ENCODE results near the gene DENND1A.
A peak's percentile ranks its signal among the peaks of the same experiment; 100 is the strongest.

DENND1A gene

DNA sequence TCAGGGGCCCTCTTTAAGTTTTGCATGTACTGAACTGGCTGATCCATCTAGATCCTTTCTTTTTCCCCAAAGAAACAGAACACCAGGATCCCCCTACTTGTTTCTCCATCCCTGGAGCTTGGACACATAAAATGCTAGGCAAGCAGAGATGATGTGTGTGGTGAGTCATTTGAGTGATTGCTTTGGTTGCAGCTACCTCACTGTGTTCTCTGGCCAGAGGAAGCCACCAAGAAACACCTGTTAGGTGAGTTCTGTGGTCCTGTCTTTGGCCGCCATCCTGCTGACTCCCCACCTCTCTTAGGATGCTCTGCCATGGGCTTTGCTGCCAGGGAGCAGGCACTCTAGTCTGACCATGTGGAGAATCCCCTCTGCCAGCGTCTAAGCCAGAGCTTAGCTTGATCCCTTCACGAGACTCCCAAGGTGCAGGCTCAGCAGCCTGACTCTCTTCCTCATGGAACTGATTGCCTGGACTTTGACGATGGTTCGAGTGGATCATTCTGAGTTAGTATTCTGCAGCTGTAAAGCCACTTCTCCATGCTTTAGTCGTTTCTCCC lies 27.3 kb upstream of the DENND1A start:
- FAIRE-seq (no peak), DNase-seq (ENCODE audit: insufficient read length, low spot score) (peak; percentile 45)
- TF ChIP-seq, protein P1, sequence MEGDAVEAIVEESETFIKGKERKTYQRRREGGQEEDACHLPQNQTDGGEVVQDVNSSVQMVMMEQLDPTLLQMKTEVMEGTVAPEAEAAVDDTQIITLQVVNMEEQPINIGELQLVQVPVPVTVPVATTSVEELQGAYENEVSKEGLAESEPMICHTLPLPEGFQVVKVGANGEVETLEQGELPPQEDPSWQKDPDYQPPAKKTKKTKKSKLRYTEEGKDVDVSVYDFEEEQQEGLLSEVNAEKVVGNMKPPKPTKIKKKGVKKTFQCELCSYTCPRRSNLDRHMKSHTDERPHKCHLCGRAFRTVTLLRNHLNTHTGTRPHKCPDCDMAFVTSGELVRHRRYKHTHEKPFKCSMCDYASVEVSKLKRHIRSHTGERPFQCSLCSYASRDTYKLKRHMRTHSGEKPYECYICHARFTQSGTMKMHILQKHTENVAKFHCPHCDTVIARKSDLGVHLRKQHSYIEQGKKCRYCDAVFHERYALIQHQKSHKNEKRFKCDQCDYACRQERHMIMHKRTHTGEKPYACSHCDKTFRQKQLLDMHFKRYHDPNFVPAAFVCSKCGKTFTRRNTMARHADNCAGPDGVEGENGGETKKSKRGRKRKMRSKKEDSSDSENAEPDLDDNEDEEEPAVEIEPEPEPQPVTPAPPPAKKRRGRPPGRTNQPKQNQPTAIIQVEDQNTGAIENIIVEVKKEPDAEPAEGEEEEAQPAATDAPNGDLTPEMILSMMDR (IDR thresholded peaks at IDR 0.05; ENCODE audit: insufficient read depth, missing control alignments): no peak

DNA sequence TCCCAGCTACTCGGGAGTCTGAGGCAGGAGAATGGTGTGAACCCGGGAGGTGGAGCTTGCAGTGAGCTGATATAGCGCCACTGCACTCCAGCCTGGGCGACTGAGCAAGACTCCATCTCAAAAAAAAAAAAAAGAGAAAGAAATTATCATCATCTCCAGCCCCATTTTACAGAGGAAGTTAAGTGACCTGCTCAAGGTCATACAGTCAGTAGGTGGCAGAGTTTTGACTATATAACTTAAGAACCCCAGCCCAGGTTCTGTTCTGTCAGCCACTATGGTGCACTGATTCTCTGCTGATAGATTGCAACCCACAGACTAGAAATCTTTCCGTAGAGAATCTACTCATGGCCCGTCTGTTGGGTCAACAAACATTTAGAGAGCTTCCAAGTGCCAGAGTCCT lies 25.7 kb upstream of the DENND1A start:
- TF ChIP-seq, protein P1 (IDR thresholded peaks at IDR 0.05; ENCODE audit: insufficient read depth, missing control alignments): no peak
- DNase-seq (ENCODE audit: insufficient read length, low spot score) (no peak), FAIRE-seq (no peak)

DNA sequence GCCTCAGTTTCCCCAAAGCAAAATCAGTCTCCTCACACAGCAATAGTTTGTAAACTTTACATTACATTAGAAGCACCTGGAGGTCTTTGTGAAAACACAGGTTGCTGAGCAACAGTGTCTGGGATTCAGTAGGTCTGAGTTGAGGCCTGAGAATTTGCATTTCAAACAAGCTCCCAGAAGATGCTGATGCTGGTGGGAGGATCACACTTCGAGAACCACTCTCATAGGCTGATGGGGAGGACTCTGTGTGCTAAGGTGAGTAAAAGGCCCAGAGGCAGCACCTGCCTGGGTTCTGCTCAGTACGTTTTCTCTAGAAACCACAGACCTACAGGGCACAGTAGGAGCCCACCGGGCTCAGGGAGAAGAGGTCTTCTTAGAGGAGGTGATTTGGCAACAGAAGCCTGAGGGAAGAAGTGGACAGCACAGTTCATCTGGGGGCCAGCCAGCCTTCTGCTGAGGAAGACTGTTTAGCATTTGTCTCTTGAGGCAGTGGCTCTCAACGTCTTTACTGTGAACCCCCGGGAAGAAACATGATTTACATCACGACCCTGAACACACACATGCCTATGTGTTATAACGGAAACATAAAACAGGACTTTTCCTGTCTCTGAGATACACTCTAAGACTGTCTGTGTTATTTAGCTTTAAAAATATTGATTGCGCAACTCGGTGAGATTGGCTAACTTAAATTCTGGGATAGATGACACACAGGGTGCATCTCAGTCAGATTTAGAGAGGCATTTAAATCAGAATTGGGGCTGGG lies 24.8 kb upstream of the DENND1A start:
- TF ChIP-seq, protein P1 (IDR thresholded peaks at IDR 0.05; ENCODE audit: insufficient read depth, missing control alignments): no peak
- no peak for DNase-seq (ENCODE audit: insufficient read length, low spot score)
- FAIRE-seq: no peak

DNA sequence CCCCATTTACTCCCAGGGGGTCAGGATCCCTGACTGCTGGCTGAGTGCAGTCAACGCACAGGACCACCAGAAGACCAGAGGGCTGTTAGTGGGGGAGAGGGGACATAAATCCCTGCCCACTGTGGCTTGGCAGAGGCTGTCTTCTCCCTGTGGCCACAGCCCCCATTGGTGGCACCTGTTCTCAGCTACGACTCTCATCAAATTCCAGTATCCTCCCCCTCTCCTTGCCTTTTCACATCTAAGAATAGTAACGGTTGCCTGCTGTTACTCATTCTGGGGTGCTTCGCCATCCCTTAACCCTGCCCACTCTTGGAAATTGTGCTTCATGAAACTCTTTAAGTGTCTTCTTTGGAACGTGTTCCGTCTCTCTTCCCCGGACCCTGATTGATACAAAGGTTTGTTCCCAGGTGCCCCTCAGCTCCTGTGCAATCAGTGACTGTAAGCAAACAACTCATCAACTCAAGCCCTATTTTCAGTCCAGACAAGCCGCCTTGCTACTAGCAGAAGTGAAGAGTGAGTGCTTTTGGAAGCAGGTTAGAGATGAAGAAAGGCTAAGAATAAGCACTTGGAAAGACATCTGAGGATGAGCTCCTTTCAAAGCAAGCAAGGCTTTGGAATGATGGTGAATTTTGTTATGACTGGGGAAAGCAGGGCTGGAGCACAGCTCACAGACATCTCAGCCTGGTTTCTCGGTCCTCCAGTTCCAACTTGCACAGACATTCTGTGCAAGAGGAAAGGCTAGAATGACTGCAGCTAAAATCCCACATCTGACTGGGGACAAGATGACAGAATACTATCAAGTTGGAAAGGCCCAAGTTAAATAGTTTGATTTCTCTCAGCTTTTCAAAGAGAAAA lies 22.9 kb upstream of the DENND1A start:
- TF ChIP-seq, protein P1 (IDR thresholded peaks at IDR 0.05; ENCODE audit: insufficient read depth, missing control alignments): no peak
- FAIRE-seq (no peak), DNase-seq (ENCODE audit: insufficient read length, low spot score) (no peak)

DNA sequence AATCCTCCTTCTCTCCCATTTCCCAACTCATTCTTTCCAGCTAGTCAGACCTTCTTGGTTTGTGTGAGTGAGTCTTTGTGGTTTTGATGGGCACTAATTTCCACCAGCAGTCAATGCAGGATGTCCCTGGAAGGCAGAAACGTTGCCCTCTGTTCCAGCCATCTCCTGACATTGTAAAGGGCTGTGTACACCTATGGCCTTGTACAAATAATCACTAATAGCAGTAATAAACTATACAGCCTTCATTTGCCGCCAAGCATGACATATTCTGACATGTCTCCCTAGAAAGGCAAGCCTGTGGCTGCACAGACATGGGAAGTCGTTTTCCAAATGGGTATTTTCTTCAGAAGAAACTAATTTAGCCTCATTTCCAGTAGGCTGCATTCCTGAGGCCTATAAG lies 18.4 kb upstream of the DENND1A start:
- FAIRE-seq: no peak
- TF ChIP-seq, protein P1 (IDR thresholded peaks at IDR 0.05; ENCODE audit: insufficient read depth, missing control alignments): no peak
- no peak for DNase-seq (ENCODE audit: insufficient read length, low spot score)

DNA sequence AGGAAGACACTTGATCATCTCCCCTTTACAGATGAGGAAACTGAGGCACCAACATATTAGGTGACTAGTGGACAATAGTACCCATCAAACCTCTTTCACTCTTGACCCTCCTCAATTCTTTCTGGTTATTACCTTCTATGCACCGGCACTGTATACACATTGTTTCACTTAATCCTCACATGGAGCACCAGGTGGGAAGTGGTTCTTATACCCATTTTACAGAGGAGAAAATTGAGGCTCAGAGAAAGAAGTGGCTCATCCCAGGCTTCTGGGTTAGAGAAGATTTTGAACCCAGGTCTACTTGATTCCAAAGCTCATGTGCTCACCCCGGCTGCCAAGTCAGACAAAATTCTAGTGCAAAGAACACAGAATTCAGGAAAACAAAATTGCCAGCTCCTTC lies 17.4 kb upstream of the DENND1A start:
- no peak for FAIRE-seq
- TF ChIP-seq, protein P1 (IDR thresholded peaks at IDR 0.05; ENCODE audit: insufficient read depth, missing control alignments): no peak
- DNase-seq (ENCODE audit: insufficient read length, low spot score): no peak

All from D721Med (cell line).